Activated gamma-delta T cell (primary cell): Measurements from ENCODE around the gene SLC7A6.

Experiments
- DNase-seq: peaks from one replicate; lab custom pipeline; 2025; lab: John Stamatoyannopoulos, UW

Gene SLC7A6

DNA sequence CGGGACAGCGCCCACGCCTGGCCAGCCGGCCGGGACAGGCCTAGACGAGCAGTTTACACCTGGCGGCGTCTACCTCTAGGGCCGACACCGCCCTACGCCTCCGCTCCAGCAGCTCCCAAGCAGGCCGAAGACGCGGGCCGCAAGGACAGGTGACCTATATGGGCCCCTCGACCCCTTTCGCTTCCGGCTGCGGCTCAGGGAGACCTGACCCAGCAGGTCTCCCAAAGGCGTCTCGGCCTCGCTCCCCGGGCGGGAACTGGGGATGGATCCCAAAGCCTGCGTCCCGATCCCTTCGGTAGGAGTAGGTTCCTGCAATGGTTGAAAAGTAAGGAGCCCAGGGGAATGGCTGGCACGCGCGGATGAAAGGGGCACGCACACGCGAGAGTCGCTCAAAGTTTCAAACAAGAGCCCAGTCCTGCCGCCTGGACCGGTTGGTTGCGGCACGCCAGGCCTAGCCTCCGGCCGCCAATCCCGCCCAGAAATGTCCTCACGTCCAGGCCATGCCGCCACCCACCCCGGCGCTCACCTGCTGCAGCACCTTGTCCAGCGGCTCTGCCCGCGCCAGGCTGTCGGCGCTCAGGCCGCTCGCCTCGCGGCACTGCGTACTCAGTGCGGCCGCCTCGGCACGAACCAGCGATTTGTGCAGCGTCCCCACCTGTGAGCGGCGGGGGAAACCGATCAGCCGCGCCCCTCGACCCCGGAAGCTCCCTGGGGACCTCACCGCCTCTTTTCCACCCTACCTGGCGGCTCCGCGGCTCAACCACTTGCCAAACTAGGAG is 29.0 kb upstream of the SLC7A6 start:
- DNase-seq: peak; percentile 37

DNA sequence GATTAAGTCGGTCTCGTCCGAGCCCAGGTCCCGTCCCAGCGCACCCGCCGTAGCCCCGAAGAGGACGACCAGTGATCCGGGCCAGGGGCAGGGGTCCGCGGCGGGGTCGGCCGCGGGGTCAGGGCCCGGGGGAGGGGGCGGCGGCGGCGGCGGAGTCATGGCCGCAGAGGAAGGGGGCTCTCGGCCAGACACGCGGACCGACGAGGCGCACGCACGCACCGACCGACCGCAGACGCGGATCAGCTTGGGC is 28.5 kb upstream of the SLC7A6 start, which contains the start of gene ESRP2:
TSS of gene ESRP2 (minus strand) at position 241 of the 250 bp plus-strand sequence. CDS start at position 159, 82 bp downstream.
- no peak for DNase-seq

GRCh38 chr16:68236137-68236825 is 28.0 kb upstream of the SLC7A6 start:
- DNase-seq: peak; percentile 40

GRCh38 chr16:68236826-68237242 is 27.5 kb upstream of the SLC7A6 start:
- no peak for DNase-seq

DNA sequence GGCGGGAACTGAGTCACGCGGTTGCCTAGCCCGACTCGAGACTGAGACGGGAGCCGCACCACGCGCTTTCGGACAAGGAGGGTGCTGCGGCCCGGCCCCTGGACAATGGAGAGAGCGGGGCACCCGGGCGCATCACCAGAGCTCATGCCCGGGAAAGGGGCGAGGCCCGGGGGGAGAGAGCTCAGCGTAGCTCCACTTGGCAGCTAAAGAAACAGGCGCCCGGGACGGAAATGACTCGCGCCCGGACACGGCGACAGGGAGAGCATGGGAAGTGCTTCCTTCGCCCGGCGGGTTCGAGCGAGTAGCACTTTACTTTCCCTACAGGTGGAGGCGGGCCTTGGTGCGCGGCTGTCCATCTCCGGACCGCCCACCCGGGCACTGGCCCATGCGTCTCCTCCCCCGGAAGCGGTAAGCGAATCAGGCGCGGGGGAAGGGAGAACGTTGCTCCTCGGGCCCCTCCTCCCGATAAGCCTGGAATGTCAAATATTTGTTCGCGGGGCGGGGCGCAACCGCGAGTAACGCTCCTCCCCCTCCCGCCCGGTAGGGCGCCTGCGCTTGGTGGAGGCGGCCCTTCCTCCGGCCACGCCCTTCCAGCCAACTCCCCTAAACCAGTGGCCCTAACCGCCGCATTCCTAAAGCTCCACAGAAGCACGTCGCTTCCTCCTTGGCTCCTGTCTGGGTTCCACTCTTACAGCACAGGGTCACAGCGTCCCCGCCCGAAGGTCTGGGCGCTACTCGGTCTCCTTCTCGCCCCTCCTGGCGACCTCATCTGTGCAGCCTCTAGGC is 26.9 kb upstream of the SLC7A6 start:
- peak; percentile 70 for DNase-seq

- no peak for DNase-seq
These were observed 26.3 kb upstream of the SLC7A6 start for GRCh38 chr16:68238029-68238345.

GRCh38 chr16:68242085-68242484 is 22.2 kb upstream of the SLC7A6 start:
- DNase-seq: no peak

- no peak for DNase-seq
These were observed 21.1 kb upstream of the SLC7A6 start for GRCh38 chr16:68242926-68243858.

GRCh38 chr16:68244481-68244902 is 19.8 kb upstream of the SLC7A6 start:
- DNase-seq: no peak

DNA sequence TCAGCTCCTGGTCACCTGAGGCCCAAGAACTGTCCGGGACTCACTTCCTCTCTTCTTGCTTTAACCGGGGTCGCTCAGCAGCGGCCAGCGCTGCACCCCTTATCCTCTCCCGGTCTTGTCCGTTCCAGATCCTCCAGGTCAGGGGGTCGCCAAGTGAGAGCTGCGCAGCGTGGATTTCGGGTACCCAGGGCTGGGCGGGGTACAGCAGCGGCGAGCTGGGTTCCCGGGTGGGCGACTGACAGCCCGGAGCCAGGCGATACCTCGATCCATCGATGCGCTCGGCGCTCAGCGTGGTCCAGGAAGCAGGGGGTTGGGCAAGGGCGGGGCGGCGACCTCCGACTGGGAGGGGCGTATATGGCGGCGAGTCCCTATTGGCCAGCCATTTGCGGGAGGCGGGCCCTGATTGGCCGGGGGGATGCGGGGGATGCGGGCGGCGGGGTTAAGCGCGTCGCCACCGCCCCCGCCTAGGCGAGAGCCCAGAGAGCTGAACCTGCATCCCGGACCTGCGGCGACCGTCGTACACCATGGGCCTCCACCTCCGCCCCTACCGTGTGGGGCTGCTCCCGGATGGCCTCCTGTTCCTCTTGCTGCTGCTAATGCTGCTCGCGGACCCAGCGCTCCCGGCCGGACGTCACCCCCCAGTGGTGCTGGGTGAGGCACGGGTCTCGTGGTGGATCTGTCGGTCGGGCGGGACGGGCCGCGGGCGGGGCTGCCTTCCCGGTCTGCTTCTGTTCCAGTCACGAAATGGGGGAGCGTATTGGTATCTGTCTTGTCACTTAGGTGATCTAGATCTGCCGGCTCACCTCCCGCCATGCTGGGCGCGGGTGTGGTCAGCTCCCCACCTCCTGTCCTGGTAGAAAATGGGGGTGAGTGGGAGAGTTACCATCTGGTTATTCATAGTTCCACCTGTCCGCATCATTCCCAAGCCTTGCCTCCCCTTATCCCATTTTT is 19.1 kb upstream of the SLC7A6 start, which contains the start of gene PLA2G15:
TSS of gene PLA2G15 (plus strand) at position 471 of the 951 bp plus-strand sequence. CDS start at position 525, 54 bp downstream.
- peak; percentile 94 for DNase-seq

GRCh38 chr16:68246121-68246520 is 18.2 kb upstream of the SLC7A6 start:
- no peak for DNase-seq

- no peak for DNase-seq
These were observed 17.7 kb upstream of the SLC7A6 start for GRCh38 chr16:68246666-68247065.

DNA sequence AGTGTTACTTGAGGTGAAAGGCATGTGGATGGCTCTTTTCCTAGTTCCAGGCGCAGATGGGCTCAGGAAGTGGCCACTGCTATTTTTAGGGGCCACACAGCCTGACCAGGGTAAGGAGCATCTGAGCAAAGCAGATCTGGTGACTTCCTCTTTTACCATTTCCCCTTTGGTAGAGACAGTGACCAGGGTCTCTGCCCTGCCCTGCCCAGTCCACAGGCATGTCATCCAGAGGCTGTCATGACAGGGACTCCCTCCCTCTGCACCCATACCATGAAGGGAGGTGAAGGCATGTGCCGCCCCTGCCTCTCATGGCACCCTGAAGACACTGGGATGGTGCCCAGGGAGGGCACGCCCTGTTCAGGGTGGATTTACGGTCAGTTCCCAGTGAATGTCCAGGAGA is 16.9 kb upstream of the SLC7A6 start:
- no peak for DNase-seq

GRCh38 chr16:68247932-68248331 is 16.4 kb upstream of the SLC7A6 start:
- no peak for DNase-seq

DNA sequence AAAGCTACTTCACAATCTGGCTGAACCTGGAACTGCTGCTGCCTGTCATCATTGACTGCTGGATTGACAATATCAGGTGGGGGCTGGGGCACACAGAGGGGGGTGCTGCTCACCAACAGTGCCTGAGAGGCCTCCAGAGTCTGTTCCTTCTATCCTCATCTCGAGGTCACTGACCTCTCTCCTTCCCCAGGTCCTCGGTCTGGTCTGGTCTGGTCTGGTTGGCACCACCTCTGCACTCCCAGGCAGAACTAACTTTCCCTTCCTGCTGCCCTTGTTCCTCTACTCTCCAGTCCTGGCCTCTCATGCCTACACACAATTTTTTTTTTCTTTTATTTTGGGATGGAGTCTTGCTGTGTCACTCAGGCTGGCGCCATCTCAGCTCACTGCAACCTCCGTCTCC is 15.0 kb upstream of the SLC7A6 start:
- DNase-seq: no peak

GRCh38 chr16:68250951-68251350 is 13.4 kb upstream of the SLC7A6 start:
- no peak for DNase-seq

DNA sequence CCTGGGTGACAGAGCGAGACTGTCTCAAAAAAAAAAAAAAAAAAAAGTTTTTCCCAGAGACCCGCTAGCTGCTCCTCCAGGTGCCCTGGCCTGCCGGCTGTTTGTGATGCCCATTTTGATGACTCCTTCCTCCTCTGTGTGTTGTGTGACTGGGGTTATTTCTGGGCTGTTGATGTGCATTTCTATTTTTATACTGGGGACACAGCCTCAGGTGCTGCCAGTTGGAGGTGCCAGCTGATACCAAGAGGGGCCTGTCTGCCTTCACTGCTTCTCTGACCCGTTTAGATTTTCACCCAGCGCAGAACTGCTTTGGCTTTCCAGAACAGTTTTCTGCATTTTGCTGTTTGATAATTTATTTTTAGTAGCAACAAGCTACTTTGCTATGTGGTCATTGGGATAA is 12.5 kb upstream of the SLC7A6 start:
- DNase-seq: no peak

DNA sequence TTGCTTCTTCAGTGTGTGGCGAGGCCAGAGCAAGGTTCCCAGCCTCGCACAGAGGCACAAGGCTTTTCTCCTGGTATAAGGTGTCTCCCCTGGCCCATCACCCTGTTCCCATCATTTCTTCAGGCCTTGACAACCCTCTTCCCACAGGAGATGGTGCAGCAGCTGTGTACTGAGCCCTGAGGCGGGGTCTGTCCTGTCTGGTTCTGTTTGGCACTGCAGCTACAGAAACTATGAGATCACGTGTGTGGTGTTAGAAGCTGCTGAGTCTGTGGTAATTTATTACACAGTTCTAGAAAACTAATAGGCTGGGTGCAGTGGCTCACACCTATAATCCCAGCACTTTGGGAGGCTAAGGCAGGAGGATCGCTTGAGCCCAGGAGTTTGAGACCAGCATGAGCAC is 11.9 kb upstream of the SLC7A6 start:
- DNase-seq: no peak

DNA sequence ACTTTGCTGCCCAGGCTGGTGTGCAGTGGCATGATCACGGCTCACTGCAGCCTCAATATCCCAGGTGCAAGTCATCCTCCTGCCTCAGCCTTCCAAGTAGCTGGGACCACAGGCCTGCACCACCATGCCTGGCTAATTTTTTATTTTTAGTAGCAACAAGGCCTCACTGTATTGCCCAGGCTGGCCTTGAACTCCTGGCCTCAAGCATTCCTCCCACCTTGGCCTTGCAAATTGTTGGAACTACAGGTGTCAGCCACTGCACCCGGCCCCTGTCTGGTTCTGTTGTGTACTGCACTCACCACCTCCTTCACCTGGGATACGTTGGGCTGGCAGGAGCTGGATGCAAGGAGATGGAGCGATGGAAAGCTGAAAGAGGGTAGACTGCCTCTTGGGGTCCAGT is 10.6 kb upstream of the SLC7A6 start:
- no peak for DNase-seq

DNA sequence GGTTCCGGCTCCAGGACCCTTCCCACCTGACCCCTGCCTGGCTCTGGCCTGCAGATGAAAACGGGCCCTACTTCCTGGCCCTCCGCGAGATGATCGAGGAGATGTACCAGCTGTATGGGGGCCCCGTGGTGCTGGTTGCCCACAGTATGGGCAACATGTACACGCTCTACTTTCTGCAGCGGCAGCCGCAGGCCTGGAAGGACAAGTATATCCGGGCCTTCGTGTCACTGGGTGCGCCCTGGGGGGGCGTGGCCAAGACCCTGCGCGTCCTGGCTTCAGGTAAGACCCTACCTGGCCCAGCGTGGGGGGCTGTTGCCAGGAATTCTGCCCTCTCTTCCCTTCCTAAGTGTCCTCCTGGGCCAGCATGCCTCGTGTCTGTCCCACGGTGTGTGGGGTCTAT is 8.6 kb upstream of the SLC7A6 start:
- no peak for DNase-seq
